Heart right ventricle (tissue), 16 donors: ENCODE measurements around the gene IGFN1. TPM values are rescaled to one million over a fixed set of nuclear protein-coding genes. Genes with fewer than 3 reads are reported as not detected.
"Not testable (repeated sequence)": the region's sequence is repeated elsewhere in the genome, so short reads cannot be mapped to it uniquely, and the experiment has no call there.

Source experiments
- ATAC-seq, 8 donors: fragments of 200-7000 bp; cut with Tn5 transposase; one replicate each; pipeline ENCODE4 v1.9.1; 2020; ENCODE audit warnings: mild to moderate bottlenecking in 8 of 8, moderate library complexity in 8 of 8, moderate number of reproducible peaks in 1 of 8
- DNase-seq, 2 donors: peaks; one replicate each; pipeline ENCODE4 v3.0.0-alpha.2; 2020
- H3K27ac ChIP-seq, 10 donors: fragments of 200-600 bp; sonication (generic) in 2 of 10; one replicate each; pipeline versions ENCODE4 v1.5.0 to v1.8.0; 2020 to 2022; ENCODE audit warnings: mild to moderate bottlenecking in 3 of 10
- H3K27me3 ChIP-seq, 7 donors: fragments of 200-600 bp; one replicate each; pipeline ENCODE4 v1.8.0; 2021 to 2022; ENCODE audit warnings: mild to moderate bottlenecking in 2 of 7
- H3K36me3 ChIP-seq, 9 donors: fragments of 200-600 bp; sonication (generic) in 1 of 9; one replicate each; pipeline versions ENCODE4 v1.5.0 to v1.8.0; 2020 to 2022; ENCODE audit warnings: mild to moderate bottlenecking in 2 of 9
- H3K4me1 ChIP-seq, 9 donors: fragments of 200-600 bp; sonication (generic) in 1 of 9; one replicate each; pipeline versions ENCODE4 v1.5.0 to v1.8.0; 2020 to 2022; ENCODE audit warnings: mild to moderate bottlenecking in 4 of 9
- H3K4me3 ChIP-seq, 10 donors: fragments of 200-600 bp; sonication (generic) in 2 of 10; one replicate each; pipeline versions ENCODE4 v1.5.0 to v1.8.0; 2020 to 2022; ENCODE audit warnings: mild to moderate bottlenecking in 7 of 10, moderate library complexity in 2 of 10
- H3K9me3 ChIP-seq, 11 donors: fragments of 200-600 bp in 10 of 11; sonication (generic) in 2 of 11; one replicate each; pipeline versions ENCODE4 v1.5.0 to v1.8.0; 2013 to 2022; ENCODE audit warnings: mild to moderate bottlenecking in 2 of 11, control low read depth in 1 of 11, moderate library complexity in 1 of 11
- CTCF ChIP-seq, 9 donors: fragments of 200-600 bp; sonication (generic) in 2 of 9; IDR thresholded peaks; one replicate each; pipeline versions ENCODE4 v1.5.0 to v1.8.0; 2021 to 2022; ENCODE audit warnings: antibody characterized with exemption in 9 of 9, mild to moderate bottlenecking in 5 of 9, moderate library complexity in 1 of 9
- WGBS, 2 donors: extraction: QIAGEN DNeasy Blood & Tissue Kit; methylation state at CpG; one replicate each; pipeline ENCODE4 v1.1.7; 2013; ENCODE audit warnings: inconsistent platforms in 1 of 2; 5-methylcytosine and 5-hydroxymethylcytosine counted together
- intact Hi-C, 10 donors: fragments of 100-400 bp; cut with DNase I; formaldehyde crosslinking; loops; one replicate each; pipeline versions ENCODE4 v1.11.1 to v1.14.2; 2022
- polyA plus RNA-seq, 2 donors: library from polyadenylated mRNA; stranded (reverse); fragments of 200-250 nt; gene quantifications; one replicate each; pipeline ENCODE4 v1.2.3, GENCODE V29; 2013
- total RNA-seq, 10 donors: library from RNA; stranded (reverse); fragmentation: NEBNext Ultra II Directional in 3 of 10; extraction: Animal tissue kit (Norgen Biotek cat#: 25700) in 3 of 10; gene quantifications; one replicate each; pipeline versions ENCODE4 v1.2.1 to v1.2.4, GENCODE V29; 2021 to 2023
- donor health status: Arrhythmogenic right ventricular cardiomyopathy.
- donor health status: ischemic (EF 13 %, LVEDD 7.1; RV severe dilation, severe dysfunction).
- donor health status: healthy with polysubstance abuse.
- donor health status: DM: no; HTN: yes; CAD: no.
- donor health status: DM: no; HTN: no; CAD: no.
- donor health status: ischemic (EF 25% LVEDD 6.9; RV normal size, moderate dysfunction).
- donor health status: ischemic (EF 25% LVEDD 5.7; RV mildly dilated, moderate dysfunction).
- donor health status: healthy.
- donor health status: DM: yes; HTN: yes; CAD: no.
- donor health status: Ischemic cardiomyopathy.
- donor health status: ischemic (EF 35%, LVEDD 5.7; RV mildly dilated, moderate dysfunction).
- donor health status: nonischemic (EF 11% LVEDD 7.7; RV severe dilation, severe dysfunction).
- donor health status: DM: yes; HTN: yes; CAD: no.
- donor health status: PGD.
- donor health status: ischemic (EF 29% LVEDD 5.4; RV normal size, mild dysfunction).
- donor health status: nonischemic (EF 23%, LVEDD 6.1; RV moderate dilation, normal function).

The IGFN1 gene
- total and polyA plus RNA-seq, 12 donors = 0.01 to 0.07 (median 0.02) TPM; not detected in 7

- intact Hi-C loops = loop anchor here in 4 of 10 donors (5.0 to 10.0 kb wide), 4 partner anchors 85 to 258 kb away; no protein-coding TSS in a partner anchor
- no peak for TF ChIP-seq CTCF (IDR thresholded peaks at IDR 0.05)
- peaks cover 0 to 27% (median 0%) of the 10 kb centered on the region in 11 donors for H3K9me3 ChIP-seq
- H3K4me3 ChIP-seq = no peak overlapping the region
- ATAC-seq = no peak
- no peaks in the 10 kb centered on the region for H3K36me3 ChIP-seq
- 70 to 78% methylated on average over 6 of the region's 6 CpGs for WGBS, 2 donors
- H3K4me1 ChIP-seq = no peaks in the 10 kb centered on the region
- DNase-seq = no peak
- no peak overlapping the region for H3K27ac ChIP-seq
- H3K27me3 ChIP-seq = peaks cover 0 to 13% (median 0%) of the 10 kb centered on the region in 7 donors
Observed at GRCh38 chr1:201229771-201230635, 39.4 kb downstream of the IGFN1 start.

DNA sequence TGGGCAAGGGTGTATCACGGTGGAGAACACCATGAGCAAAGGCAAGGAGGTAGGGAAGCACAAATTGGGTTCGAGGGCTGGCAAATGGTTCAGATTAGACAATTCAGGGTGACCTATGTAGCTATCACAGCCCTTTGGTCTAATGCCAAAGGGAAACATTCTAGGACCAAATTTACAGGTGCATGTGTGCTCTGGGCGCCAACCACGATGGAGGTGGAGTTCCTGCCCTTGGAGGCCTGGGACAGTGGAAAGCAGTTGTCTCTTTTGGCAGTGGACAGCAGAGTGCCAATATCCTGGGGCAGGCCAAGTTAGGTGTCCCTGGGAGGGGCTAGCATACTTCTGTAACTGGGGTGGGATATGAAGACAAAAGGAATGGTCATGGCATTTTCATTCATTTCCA is 40.1 kb downstream of the IGFN1 start:
- peaks cover 0 to 13% (median 0%) of the 10 kb centered on the region in 7 donors for H3K27me3 ChIP-seq
- DNase-seq (no peak), ATAC-seq (no peak)
- no peak for TF ChIP-seq CTCF (IDR thresholded peaks at IDR 0.05)
- H3K4me3 ChIP-seq = no peak overlapping the region
- peaks cover 0 to 27% (median 0%) of the 10 kb centered on the region in 11 donors for H3K9me3 ChIP-seq
- no peaks in the 10 kb centered on the region for H3K4me1 ChIP-seq
- intact Hi-C loops = no loop called here
- H3K36me3 ChIP-seq = no peaks in the 10 kb centered on the region
- WGBS, 2 donors = 83% methylated on average over 4 of the region's 4 CpGs
- H3K27ac ChIP-seq = no peak overlapping the region

DNA sequence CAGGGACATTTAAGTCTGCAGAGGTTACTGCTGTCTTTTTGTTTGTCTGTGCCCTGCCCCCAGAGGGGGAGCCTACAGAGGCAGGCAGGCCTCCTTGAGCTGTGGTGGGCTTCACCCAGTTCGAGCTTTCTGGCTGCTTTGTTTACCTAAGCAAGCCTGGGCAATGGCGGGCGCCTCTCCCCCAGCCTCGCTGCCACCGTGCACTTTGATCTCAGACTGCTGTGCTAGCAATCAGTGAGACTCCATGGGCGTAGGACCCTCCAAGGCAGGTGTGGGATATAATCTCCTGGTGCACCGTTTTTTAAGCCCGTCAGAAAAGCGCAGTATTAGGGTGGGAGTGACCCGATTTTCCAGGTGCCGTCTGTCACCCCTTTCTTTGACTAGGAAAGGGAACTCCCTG is 49.0 kb downstream of the IGFN1 start:
- peaks cover 3 to 44% (median 26%) of the 10 kb centered on the region in 7 donors for H3K27me3 ChIP-seq
- ATAC-seq, intact Hi-C loops, H3K36me3 ChIP-seq, DNase-seq, H3K4me3 ChIP-seq, H3K4me1 ChIP-seq, H3K9me3 ChIP-seq, H3K27ac ChIP-seq: not testable (repeated sequence)
- WGBS, 2 donors = 72 to 85% methylated on average over 8 to 10 of the region's 11 CpGs

DNA sequence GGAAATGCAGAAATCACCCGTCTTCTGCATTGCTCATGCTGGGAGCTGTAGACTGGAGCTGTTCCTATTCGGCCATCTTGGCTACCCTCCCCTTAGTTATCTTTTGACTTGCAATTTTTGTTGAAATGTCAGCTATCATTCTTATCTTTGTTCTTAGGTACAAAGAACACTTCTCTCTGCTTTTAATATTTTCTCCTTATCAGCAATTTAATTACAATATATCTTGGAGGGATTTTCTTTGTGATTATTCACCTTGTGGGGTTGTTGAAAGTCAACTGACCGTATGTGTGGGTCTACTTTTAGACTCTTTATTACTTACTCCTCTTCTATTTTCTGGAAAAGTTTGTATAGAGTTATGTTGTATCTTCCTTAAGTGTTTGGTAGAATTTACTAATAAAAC is 49.5 kb downstream of the IGFN1 start:
- Histone ChIP-seq H3K4me1 (no peaks in the 10 kb centered on the region), H3K27ac (no peak overlapping the region), H3K9me3 (no peaks in the 10 kb centered on the region), H3K4me3 (no peak overlapping the region), H3K27me3 (peaks cover 3 to 49% (median 29%) of the 10 kb centered on the region in 7 donors), H3K36me3 (no peaks in the 10 kb centered on the region)
- DNase-seq (no peak), ATAC-seq (no peak)
- TF ChIP-seq CTCF (IDR thresholded peaks at IDR 0.05) = no peak
- intact Hi-C loops = no loop called here
- 87 to 95% methylated on average over 2 to 3 of the region's 3 CpGs for WGBS, 2 donors

DNA sequence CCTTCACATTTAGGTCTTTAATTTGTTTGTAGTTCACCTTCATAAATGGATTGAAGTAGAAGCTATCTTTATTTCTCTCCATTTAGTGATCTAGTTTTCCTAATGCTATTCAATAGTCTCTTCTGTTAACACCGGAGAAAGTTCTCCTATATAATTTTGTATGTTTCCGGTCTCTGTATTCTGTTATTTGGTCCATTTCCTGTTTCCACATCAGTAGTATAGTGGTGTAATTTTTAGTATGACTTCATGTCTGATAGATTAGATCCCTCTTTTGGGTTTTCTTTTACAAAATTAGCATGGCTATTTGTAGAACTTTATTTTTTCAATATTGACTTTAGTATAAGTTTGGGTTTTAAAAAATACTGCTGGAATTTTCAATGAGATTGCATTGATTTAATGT is 51.1 kb downstream of the IGFN1 start:
- TF ChIP-seq CTCF (IDR thresholded peaks at IDR 0.05) = no peak
- no peak overlapping the region for H3K4me3 ChIP-seq
- intact Hi-C loops = no loop called here
- peaks cover 3 to 49% (median 30%) of the 10 kb centered on the region in 7 donors for H3K27me3 ChIP-seq
- DNase-seq (no peak), ATAC-seq (no peak)
- no peaks in the 10 kb centered on the region for H3K36me3 ChIP-seq
- no peak overlapping the region for H3K27ac ChIP-seq
- WGBS, 2 donors = 56 to 58% methylated on average over 2 of the region's 2 CpGs
- no peaks in the 10 kb centered on the region for H3K4me1 ChIP-seq
- H3K9me3 ChIP-seq = no peaks in the 10 kb centered on the region
